GM19351 (cell line): Measurements from ENCODE around the gene PAX6.

Source experiments
- ATAC-seq: cut with Tn5 transposase; IDR thresholded peaks from one replicate; pipeline ENCODE4 v1.9.1; 2021; ENCODE audit warnings: mild to moderate bottlenecking, moderate library complexity; ENCODE audit not compliant: unreplicated experiment

The PAX6 gene

DNA sequence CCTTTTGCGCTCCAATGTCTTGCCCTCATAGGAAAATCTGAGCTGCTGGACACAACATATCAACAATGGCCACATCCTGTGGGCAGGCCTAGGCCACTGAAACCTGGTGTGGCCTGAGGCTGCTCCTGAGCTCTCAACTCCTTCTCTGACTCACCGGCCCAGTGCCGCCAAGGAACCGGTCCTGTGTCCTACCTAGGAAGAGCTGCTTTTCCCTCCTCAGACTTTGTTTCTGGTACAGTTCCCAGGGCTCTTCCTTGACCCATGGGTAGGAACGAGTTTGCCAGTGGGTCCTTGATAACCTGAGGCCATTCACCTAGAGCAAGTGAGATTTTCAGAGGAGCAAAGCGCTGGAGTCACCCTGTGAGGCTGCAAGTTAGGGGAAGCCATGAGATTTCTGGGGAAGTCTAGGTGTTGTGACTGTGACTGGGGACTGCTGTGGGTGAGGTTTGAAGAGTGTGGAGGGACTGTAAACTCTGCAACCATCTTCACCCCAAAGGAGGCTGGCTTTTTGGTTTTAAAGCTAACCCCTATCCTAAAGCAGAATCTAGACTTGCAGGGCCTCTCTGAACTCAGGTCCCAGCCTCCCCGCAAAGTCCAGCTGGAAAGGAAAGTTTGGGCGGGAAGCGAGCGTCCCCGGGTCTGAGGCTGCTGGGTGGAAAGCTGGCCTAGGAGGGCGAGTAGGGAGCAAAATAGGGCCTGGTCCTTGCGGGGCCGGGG, 12.0 kb upstream of the PAX6 start:
- ATAC-seq = no peak

- no peak for ATAC-seq
Measured at GRCh38 chr11:31822175-31822926, 11.2 kb upstream of the PAX6 start.

- ATAC-seq = no peak
Measured at GRCh38 chr11:31821766-31822165, 10.6 kb upstream of the PAX6 start.

- ATAC-seq = no peak
Measured at GRCh38 chr11:31821235-31821764, 10.2 kb upstream of the PAX6 start.

DNA sequence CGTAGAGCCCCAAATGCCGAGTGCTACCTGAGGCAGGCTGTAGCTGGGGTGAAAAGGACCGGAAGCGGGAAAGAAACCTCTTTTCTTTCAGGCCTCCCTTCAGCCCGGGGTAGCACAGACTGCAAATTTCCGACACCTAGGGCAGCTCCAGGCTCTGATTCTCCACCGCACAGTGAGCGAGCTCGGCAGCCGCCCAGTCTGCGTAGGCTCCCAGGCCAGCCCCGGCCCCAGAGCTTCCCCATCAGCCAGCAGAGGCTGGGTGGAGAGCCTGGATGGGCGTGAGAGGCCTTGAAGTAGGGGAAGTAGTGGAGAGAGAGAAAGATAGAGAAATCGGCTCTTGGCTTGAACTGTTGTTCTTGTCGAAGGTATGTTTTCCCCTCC, 9.3 kb upstream of the PAX6 start:
- ATAC-seq = no peak

DNA sequence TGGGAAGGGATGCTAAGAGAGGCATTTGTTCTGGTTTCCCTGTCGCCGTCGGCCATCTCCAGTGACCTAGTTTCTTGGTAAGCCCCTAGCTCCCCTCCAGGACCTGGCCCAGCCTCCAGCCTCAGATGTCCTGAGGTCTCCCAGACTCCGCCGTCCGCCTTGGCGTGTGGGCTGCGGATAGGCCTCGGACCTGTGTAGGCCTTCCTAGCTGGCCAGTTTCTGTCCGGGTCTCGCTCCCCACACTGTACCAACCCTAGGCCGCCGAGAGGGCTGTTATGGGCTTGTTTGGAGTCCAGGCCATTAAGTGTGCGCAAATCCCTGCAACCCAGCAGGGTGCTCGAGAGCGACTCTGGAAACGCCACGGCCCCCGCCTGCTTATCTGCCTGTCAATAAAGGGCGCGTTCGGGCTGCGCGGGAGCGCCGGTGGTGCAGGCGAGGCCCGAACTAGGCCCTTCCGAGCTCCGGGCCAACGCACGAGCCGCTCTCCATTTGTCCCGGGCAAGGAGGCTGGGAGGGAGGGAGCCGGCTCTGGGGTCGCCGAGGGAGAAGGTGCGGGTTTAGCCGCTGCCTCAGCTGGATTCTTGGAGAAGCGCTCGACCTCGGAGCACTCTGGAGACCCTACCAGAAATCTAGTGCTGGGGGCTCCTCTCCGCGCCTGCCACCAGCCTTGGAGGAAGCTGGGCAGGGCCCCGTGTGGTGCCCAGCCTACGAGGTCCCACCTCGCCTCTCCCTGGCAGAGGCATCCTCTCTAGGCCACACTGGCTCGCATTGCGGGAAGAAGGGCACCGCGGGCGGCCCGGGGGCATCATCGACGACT, 8.7 kb upstream of the PAX6 start:
- no peak for ATAC-seq

DNA sequence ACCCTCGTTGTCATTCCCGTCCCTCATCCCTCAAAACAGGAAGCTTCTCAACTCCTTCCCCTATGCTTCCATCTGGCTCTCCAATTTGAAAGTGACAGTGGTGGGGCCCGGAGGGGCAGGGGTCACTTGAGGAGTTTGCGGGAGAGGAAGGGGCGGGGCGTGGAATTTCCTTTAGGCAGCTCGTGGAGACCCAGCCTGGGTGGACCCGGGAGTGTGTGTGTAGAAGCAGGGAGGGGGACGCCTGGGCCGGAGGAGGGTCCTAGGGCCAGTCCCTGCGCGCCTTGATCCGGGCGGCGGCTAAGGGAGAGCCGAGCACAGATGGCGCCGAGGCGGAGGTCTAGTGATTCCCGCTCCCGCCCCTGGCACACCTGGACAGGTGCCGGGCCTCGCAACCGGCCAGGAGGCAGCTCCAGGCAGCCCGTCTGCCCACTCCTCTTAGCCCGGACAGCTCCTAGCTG, 7.8 kb upstream of the PAX6 start:
- no peak for ATAC-seq

GRCh38 chr11:31818425-31818755, 7.3 kb upstream of the PAX6 start:
- ATAC-seq = no peak

DNA sequence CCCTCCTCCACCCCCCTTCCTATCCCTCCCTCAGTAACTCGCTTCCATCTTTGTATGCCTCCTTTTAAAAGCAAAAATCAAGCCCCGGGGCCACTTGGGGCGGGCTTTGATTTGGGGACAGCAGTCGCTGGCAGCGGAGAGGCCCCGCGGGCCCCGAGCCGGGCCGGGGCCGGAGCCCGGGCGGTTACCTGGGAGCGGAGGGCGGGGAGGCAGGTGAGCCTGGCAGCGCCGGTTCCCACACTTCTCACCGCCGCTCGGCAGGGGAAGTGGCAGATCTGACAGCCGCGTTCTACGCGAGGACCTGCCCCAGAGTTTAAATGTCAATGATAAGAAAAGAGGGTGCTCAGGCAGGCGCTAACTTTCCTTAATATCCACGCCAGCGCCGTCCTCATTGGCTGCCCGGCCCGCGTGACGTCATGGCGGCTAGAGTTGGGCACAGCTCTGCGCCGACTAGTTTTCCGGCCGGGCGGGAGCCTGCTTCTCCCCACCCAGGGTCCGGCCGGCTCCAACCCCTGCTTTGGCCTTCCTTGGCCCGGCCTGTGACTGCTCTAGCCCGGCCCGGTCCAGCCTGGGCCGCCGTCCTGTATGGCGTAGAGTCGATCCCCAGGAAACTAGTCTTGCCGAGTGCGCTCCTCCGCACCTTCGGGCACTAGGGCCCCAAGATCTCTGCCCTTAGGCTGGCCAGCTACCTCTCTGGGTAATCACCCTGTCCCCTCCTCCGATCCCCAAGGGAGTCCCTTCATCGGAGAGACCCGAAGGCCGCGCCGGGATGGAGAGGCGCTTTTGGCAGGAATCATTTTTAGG, 6.7 kb upstream of the PAX6 start:
- ATAC-seq = no peak

DNA sequence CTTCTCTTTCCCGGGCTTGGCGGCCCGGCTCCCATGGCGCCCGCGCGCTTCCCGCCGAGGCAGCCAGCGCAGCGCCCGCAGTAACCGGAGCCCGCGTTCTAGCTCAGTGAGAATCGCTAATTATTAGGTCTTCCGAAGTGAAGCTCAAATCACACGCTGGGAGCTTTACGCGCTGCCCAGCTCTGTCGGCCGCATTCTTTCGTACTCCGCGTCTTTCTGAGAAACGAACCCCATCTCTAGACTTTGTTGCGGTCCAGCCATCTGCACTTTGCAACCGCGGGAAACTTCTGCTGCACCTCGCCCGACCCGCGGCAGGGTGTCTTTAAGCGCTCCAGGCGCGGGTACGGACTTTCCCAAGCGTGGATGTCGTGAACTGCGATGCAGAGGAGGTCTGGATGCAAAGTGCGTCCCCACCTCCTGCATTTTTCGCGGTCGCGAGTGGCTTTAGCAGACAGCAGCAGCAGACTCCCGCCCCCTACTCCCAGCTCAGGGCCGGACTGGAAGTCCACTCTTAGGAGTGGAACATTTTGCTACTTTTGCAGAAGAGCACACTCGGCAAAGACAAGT, 6.0 kb upstream of the PAX6 start:
- ATAC-seq = no peak

DNA sequence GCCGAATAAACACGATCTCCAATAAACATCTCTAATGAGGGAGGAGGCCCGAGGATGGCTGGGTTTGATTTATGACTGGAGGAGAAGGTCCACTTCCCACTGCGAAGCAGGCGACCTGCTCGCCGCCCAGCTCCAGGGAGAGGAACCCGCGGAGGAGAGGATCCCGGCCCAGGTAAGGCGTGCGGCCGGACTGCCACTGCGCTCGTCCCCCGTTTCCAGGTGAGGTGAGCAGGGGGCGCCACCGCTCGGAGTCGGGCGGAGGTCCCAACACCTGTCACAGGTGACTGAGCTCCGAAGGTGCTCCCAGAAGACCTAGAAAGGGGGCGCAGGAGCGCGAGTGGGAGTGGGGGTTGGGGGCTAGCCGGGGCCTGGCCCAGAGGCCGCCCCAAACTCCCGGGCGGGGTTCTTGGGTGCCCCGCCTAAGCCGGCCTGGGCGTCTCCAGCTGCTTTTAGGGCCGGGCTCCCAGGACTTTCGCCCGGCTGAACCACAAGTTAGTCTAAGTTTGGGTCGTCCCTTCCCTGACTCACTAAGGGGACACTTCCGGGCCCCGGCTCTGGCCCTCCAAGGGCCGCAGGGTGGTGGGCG, 5.4 kb upstream of the PAX6 start:
- no peak for ATAC-seq

- no peak for ATAC-seq
Measured at GRCh38 chr11:31815711-31816467, 4.8 kb upstream of the PAX6 start.

DNA sequence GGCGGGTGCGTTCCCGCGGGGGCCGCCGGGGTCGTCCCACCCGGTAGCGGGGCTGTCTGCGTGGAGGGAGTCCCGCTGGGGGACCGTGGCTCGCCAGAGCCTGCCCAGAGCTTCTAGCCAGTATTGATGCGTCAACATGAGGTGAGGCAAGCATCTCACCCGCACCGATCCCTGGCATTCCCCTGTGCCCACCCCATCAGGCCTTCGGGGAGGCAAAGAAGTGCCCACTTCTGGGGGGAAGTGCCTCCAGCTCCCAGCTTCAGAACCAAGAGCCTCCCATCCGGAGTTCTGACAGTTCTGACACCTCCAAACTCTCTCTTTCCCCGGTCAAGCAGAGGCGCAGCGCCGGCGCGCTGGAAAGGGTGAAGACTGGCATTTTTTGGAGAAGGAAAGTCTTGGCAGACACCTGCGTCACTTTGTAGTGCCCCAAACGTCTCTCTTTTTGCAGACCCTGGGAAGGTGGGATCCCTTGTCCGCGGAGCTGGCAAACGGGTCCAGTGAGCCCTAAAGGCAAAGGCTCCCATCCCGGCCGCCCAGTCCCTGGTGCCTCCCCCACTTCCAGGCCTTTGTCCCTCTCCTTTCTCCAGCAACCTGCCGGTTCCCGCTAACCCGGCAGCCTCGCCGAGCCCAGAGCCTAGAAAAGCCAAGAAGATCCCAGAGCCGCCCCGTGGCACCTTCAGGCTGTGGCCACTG, 3.2 kb upstream of the PAX6 start:
- no peak for ATAC-seq

- no peak for ATAC-seq
Measured at GRCh38 chr11:31813391-31814175, 2.5 kb upstream of the PAX6 start.

DNA sequence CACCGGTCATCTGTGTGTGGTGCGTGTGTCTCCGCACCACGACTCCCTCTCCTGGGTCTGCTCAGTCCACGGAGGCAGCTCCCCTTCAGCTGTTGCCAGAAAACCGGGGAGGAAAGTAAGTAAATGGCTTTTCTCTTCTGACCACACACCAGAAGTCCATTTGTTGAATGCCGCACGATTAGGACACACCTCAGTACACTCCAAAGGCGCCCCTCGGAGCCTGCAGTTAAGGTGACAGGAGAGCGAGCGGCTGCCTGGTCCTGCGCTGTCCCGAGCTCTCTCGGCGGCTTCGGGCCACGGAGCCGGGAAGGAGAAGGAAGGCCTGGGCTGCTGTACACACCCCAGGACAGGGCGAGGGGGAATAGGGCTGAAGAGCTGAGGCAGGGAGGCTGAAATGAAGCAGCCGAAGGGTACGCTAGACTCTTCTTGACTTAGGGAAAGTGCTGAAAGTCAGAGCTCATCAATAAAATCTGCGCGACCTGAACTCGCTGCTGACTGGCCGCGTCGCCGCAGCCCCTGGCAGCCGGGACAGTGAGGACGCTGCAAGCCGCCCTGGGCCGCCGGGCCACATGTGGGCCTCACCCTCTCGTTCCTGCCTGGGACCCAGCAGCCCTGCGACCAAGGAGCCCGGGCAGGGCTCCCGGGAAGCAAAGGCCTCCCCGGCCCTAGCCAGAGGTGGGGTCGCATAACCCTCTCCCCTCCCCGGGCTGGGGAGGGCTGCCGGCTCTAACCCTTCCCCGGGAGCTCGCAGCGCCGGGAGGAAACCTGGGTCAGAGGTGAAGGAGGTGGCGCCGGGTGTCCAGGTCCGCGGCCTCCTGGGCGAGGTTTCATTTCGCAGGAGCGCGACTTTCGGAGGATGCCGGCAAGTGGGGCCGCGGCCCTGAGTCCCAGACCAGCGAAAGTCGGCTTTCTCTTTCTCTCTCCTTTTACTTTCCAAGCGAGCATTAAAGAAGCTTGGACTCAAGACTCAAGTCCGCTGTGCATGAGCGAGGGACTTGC, 1.6 kb upstream of the PAX6 start:
- no peak for ATAC-seq

- ATAC-seq = no peak
Measured at GRCh38 chr11:31809857-31810778, 1.0 kb downstream of the PAX6 start.
